Neural progenitor cell (in vitro differentiated cells): ENCODE results near the gene ADSS1.

ENCODE experiments used
- CTCF ChIP-seq: fragments of 200-600 bp; sonication (generic); IDR thresholded peaks from 2 replicates; pipeline ENCODE4 v1.5.1; 2017; ENCODE audit warnings: antibody characterized with exemption, mild to moderate bottlenecking
- EZH2 ChIP-seq: fragments of 200-600 bp; sonication (generic); IDR thresholded peaks from 2 replicates; pipeline ENCODE4 v1.6.1; 2017; ENCODE audit warnings: antibody characterized with exemption, mild to moderate bottlenecking, moderate library complexity

GRCh38 chr14:104693482-104694431 lies 30.3 kb upstream of the ADSS1 start:
- no peak for TF ChIP-seq CTCF
- TF ChIP-seq EZH2 = no peak
